SK-N-SH (cell line): ENCODE data around the gene ALDH18A1. TPM values are rescaled to one million over a fixed set of nuclear protein-coding genes. Genes with fewer than 3 reads are reported as not detected.

ENCODE experiments used
- CTCF ChIA-PET: fragments of 300-600, 350-600 bp; formaldehyde crosslinking; extraction: SDS; loops from one replicate; lab custom pipeline; 2021; lab: Yijun Ruan, JAX
- POLR2A ChIA-PET: fragments of 350-600 bp; sonication (Branson Sonifier 250); formaldehyde crosslinking; extraction: SDS; loops from one replicate; lab custom pipeline; 2020; ENCODE audit warnings: antibody characterized with exemption, inconsistent platforms; lab: Yijun Ruan, JAX
- DNase-seq: peaks from one replicate; pipeline ENCODE4 v3.0.0; 2012
- H2AFZ ChIP-seq: fragments of 200-600 bp; sonication (generic); 2 replicates; pipeline ENCODE4 v1.8.1; 2016; ENCODE audit warnings: antibody characterized with exemption, mild to moderate bottlenecking, low read depth
- H3F3A ChIP-seq: fragments of 200-600 bp; sonication (generic); replicated peaks from 2 replicates; pipeline ENCODE3; 2016; ENCODE audit warnings: antibody characterized with exemption, mild to moderate bottlenecking; ENCODE audit not compliant: insufficient read depth
- H3K27ac ChIP-seq, 2 experiments: fragments of 200-500 bp in 1 of 2; fragments of 200-600 bp in 1 of 2; sonication (Bioruptor generic) in 1 of 2; sonication (generic), shearing (Covaris generic) in 1 of 2; 2 replicates each; pipeline versions ENCODE4 v1.5.1 to v1.6.1; 2014 to 2016; ENCODE audit warnings: low read depth in 2 of 2, inconsistent platforms in 1 of 2, low read length in 1 of 2, mild to moderate bottlenecking in 1 of 2, mixed read lengths in 1 of 2
- H3K27me3 ChIP-seq: fragments of 200-600 bp; sonication (generic), shearing (Covaris generic); 2 replicates; pipeline ENCODE4 v1.6.1; 2016; ENCODE audit warnings: mixed run types; ENCODE audit not compliant: insufficient read depth
- H3K36me3 ChIP-seq, 2 experiments: fragments of 200-500 bp in 1 of 2; fragments of 200-600 bp in 1 of 2; sonication (Bioruptor generic) in 1 of 2; sonication (generic) in 1 of 2; replicated peaks in 1 of 2; 2 replicates each; pipeline versions ENCODE3 to v1.5.1; 2014 to 2016; ENCODE audit warnings: low read length in 1 of 2, mild to moderate bottlenecking in 1 of 2; ENCODE audit not compliant: insufficient read depth in 2 of 2, control insufficient read depth in 1 of 2
- H3K4me1 ChIP-seq, 2 experiments: fragments of 200-500 bp in 1 of 2; fragments of 200-600 bp in 1 of 2; sonication (Bioruptor generic) in 1 of 2; sonication (generic), shearing (Covaris generic) in 1 of 2; 2 replicates each; pipeline versions ENCODE4 v1.5.1 to v1.6.1; 2014 to 2016; ENCODE audit warnings: low read depth in 1 of 2, low read length in 1 of 2, mixed run types in 1 of 2; ENCODE audit not compliant: insufficient read depth in 2 of 2, control insufficient read depth in 1 of 2
- H3K4me2 ChIP-seq: fragments of 200-600 bp; sonication (generic), shearing (Covaris generic); 2 replicates; pipeline ENCODE4 v1.6.1; 2017; ENCODE audit warnings: mixed run types
- H3K4me3 ChIP-seq, 2 experiments: fragments of 200-500 bp in 1 of 2; fragments of 200-600 bp in 1 of 2; sonication (Bioruptor generic) in 1 of 2; sonication (generic), shearing (Covaris generic) in 1 of 2; 2 replicates each; pipeline versions ENCODE4 v1.5.1 to v1.8.1; 2014 to 2016; ENCODE audit warnings: low read depth in 2 of 2, inconsistent platforms in 1 of 2, low read length in 1 of 2, mild to moderate bottlenecking in 1 of 2, mixed read lengths in 1 of 2, moderate library complexity in 1 of 2
- H3K79me2 ChIP-seq: fragments of 200-600 bp; sonication (generic); 2 replicates; pipeline ENCODE4 v1.8.1; 2017; ENCODE audit warnings: mild to moderate bottlenecking; ENCODE audit not compliant: insufficient read depth
- H3K9ac ChIP-seq: fragments of 200-600 bp; sonication (generic); 2 replicates; pipeline ENCODE4 v1.6.1; 2017; ENCODE audit warnings: mixed run types
- H3K9me2 ChIP-seq: fragments of 200-600 bp; sonication (generic); 2 replicates; pipeline ENCODE4 v1.6.1; 2017; ENCODE audit warnings: mixed run types
- H3K9me3 ChIP-seq: fragments of 200-600 bp; sonication (generic); 2 replicates; pipeline ENCODE4 v1.6.1; 2017; ENCODE audit warnings: mixed run types, mild to moderate bottlenecking, moderate library complexity
- H4K20me1 ChIP-seq: fragments of 200-600 bp; sonication (generic); 2 replicates; pipeline ENCODE4 v1.6.1; 2017; ENCODE audit warnings: mild to moderate bottlenecking, mixed run types; ENCODE audit not compliant: insufficient read depth
- CHD2 ChIP-seq: fragments of 150-350 bp; IDR thresholded peaks from 2 replicates; pipeline ENCODE4 v1.6.1; 2018; ENCODE audit warnings: low read length; ENCODE audit not compliant: partially characterized antibody
- CTCF ChIP-seq: fragments of 200-600 bp; sonication (generic); IDR thresholded peaks from 2 replicates; pipeline ENCODE4 v1.6.1; 2017; ENCODE audit warnings: antibody characterized with exemption, mild to moderate bottlenecking, moderate library complexity
- EP300 ChIP-seq, 2 experiments: IDR thresholded peaks; 2 replicates each; pipeline versions ENCODE4 v1.4.0 to v1.6.1; 2012; ENCODE audit warnings: borderline replicate concordance in 1 of 2, low read depth in 1 of 2, low read length in 1 of 2
- FOSL2 ChIP-seq: IDR thresholded peaks from 2 replicates; pipeline ENCODE4 v1.4.0; 2012; ENCODE audit warnings: low read depth, mild to moderate bottlenecking, moderate library complexity, borderline replicate concordance
- FOXJ3 ChIP-seq: sonication (generic); formaldehyde crosslinking; IDR thresholded peaks from 2 replicates; pipeline ENCODE4 v1.5.1; 2020; ENCODE audit warnings: mild to moderate bottlenecking, missing genetic modification reagents
- FOXM1 ChIP-seq: IDR thresholded peaks from 2 replicates; pipeline ENCODE4 v1.4.0; 2012; ENCODE audit warnings: low read depth, mild to moderate bottlenecking
- GABPA ChIP-seq: IDR thresholded peaks from 2 replicates; pipeline ENCODE4 v1.4.0; 2012; ENCODE audit warnings: low read depth, mild to moderate bottlenecking
- MEF2A ChIP-seq: IDR thresholded peaks from 2 replicates; pipeline ENCODE4 v1.4.0; 2012; ENCODE audit warnings: low read depth, borderline replicate concordance
- MXI1 ChIP-seq: IDR thresholded peaks from 2 replicates; pipeline ENCODE4 v1.6.1; 2012; ENCODE audit warnings: mild to moderate bottlenecking, low read depth, low read length, improper control_type of control experiment
- NRF1 ChIP-seq: IDR thresholded peaks from 2 replicates; pipeline ENCODE4 v1.6.1; 2012; ENCODE audit warnings: low read depth, mild to moderate bottlenecking, low read length
- POLR2AphosphoS5 ChIP-seq: IDR thresholded peaks from 2 replicates; pipeline ENCODE4 v1.6.1; 2012; ENCODE audit warnings: low read depth, low read length
- RFX5 ChIP-seq: IDR thresholded peaks from 2 replicates; pipeline ENCODE4 v1.6.1; 2012; ENCODE audit warnings: mild to moderate bottlenecking, improper control_type of control experiment, low read length
- RXRA ChIP-seq: IDR thresholded peaks from 2 replicates; pipeline ENCODE4 v1.4.0; 2012; ENCODE audit warnings: low read depth, mild to moderate bottlenecking, borderline replicate concordance
- SIN3A ChIP-seq: IDR thresholded peaks from 2 replicates; pipeline ENCODE4 v1.6.1; 2012; ENCODE audit warnings: low read depth, mild to moderate bottlenecking, low read length, moderate library complexity, borderline replicate concordance
- TEAD4 ChIP-seq: IDR thresholded peaks from 2 replicates; pipeline ENCODE4 v1.4.0; 2012; ENCODE audit warnings: mild to moderate bottlenecking, borderline replicate concordance; ENCODE audit not compliant: insufficient read depth
- WGBS: methylation state at CpG from one replicate; pipeline ENCODE4 v1.1.6; 2017; ENCODE audit warnings: low lambda C conversion rate; 5-methylcytosine and 5-hydroxymethylcytosine counted together
- polyA plus RNA-seq, 3 experiments: library from polyadenylated mRNA; depleted of rRNA; stranded (reverse); fragments of >200 nt; gene quantifications; 2 replicates each; pipeline ENCODE4 v1.2.3, GENCODE V29; 2012
- TF ChIP-seq, protein P1 (sequence below): IDR thresholded peaks from 2 replicates; pipeline ENCODE4 v1.4.0; 2012; ENCODE audit warnings: low read depth, borderline replicate concordance
- TF ChIP-seq, protein P2 (sequence below): IDR thresholded peaks from 2 replicates; pipeline ENCODE4 v1.4.0; 2012; ENCODE audit warnings: low read depth

ALDH18A1 gene
- polyA plus RNA-seq, 1 of the 3 experiments (the other 2 are of a cell fraction) = 59.5 TPM

DNA sequence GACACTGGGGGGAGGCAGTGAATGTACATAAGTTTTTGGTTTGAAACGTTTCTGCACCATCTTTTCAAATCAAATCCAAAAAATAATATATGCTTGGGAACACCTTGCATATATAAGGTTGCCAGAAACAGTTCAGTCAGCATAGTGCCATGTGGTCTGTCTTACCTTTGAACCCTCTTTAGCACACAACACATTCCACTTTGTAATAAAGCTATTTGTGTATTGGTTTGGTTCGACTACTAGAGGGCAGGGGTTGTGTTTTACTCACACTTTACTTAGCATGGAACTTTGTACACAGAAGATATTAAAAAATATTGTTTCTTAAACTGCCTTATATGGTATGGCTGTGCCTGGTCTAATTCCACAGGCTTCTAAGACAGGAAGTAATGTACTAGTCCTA lies 43.2 kb downstream of the ALDH18A1 start:
- H3K9ac ChIP-seq = no peak overlapping the region
- H3K36me3 ChIP-seq = peaks cover 57 to 78% of the 10 kb centered on the region in 2 experiments
- no peak overlapping the region for H2AFZ ChIP-seq
- H3K27me3 ChIP-seq = no peaks in the 10 kb centered on the region
- POLR2A ChIA-PET = no interaction called here
- H3K4me3 ChIP-seq = no peak overlapping the region
- no peak for DNase-seq
- H3K4me2 ChIP-seq = no peak overlapping the region
- CTCF ChIA-PET = interaction anchor here (1.1 to 3.5 kb wide), 3 partner anchors 12 to 239 kb away, joined by 3 to 18 read pairs (median 9); no protein-coding TSS in a partner anchor
- WGBS = 75% methylated on average over 2 of the region's 2 CpGs
- H3F3A ChIP-seq = no peaks in the 10 kb centered on the region
- H3K9me3 ChIP-seq = no peaks in the 10 kb centered on the region
- H3K4me1 ChIP-seq = no peaks in the 10 kb centered on the region
- no peaks in the 10 kb centered on the region for H3K9me2 ChIP-seq
- H3K79me2 ChIP-seq = no peaks in the 10 kb centered on the region
- H3K27ac ChIP-seq = no peak overlapping the region
- no peak for TF ChIP-seq NRF1
- TF ChIP-seq, protein P1, sequence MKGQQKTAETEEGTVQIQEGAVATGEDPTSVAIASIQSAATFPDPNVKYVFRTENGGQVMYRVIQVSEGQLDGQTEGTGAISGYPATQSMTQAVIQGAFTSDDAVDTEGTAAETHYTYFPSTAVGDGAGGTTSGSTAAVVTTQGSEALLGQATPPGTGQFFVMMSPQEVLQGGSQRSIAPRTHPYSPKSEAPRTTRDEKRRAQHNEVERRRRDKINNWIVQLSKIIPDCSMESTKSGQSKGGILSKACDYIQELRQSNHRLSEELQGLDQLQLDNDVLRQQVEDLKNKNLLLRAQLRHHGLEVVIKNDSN = no peak
- no peak for TF ChIP-seq MXI1
- no peak for TF ChIP-seq FOXM1
- TF ChIP-seq GABPA = no peak
- no peak for TF ChIP-seq CTCF
- no peak for TF ChIP-seq TEAD4
- no peak for TF ChIP-seq RFX5
- no peak for TF ChIP-seq SIN3A
- no peak for TF ChIP-seq MEF2A
- TF ChIP-seq EP300 (IDR thresholded peaks at IDR 0.05; ENCODE audit: borderline replicate concordance in 1 of 2, low read depth in 1 of 2, low read length in 1 of 2) = no peak
- no peak for TF ChIP-seq FOXJ3
- TF ChIP-seq CHD2 = no peak
- TF ChIP-seq FOSL2 = no peak
- TF ChIP-seq, protein P2, sequence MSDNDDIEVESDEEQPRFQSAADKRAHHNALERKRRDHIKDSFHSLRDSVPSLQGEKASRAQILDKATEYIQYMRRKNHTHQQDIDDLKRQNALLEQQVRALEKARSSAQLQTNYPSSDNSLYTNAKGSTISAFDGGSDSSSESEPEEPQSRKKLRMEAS = no peak
- H4K20me1 ChIP-seq = no peaks in the 10 kb centered on the region

- Histone ChIP-seq H3K4me1 (no peaks in the 10 kb centered on the region), H3K9ac (no peak overlapping the region), H3K27me3 (no peaks in the 10 kb centered on the region), H3K9me2 (no peaks in the 10 kb centered on the region), H3F3A (no peaks in the 10 kb centered on the region), H3K9me3 (no peaks in the 10 kb centered on the region), H4K20me1 (no peaks in the 10 kb centered on the region), H3K36me3 (peaks cover 61 to 82% of the 10 kb centered on the region in 2 experiments), H3K79me2 (no peaks in the 10 kb centered on the region), H3K4me3 (no peak overlapping the region), H2AFZ (no peak overlapping the region), H3K4me2 (no peak overlapping the region), H3K27ac (no peak overlapping the region)
- 97% methylated on average over 3 of the region's 3 CpGs for WGBS
- CTCF ChIA-PET = interaction anchor here (1.0 to 3.5 kb wide), 5 partner anchors 9 to 247 kb away, joined by 3 to 18 read pairs (median 4); no protein-coding TSS in a partner anchor
- TF ChIP-seq CHD2 (no peak), GABPA (no peak), RXRA (no peak), MXI1 (no peak), FOXM1 (no peak), POLR2AphosphoS5 (no peak)
- DNase-seq = no peak
- POLR2A ChIA-PET = no interaction called here
These were observed 45.8 kb downstream of the ALDH18A1 start for GRCh38 chr10:95610727-95611126.
